H9 (cell line): ENCODE results near the gene SMYD2. TPM values are rescaled to one million over a fixed set of nuclear protein-coding genes. Genes with fewer than 3 reads are reported as not detected.

ENCODE experiments used
- DNase-seq: peaks from one replicate; pipeline ENCODE4 v3.0.0-alpha.2; 2017
- H2AFZ ChIP-seq: one replicate; pipeline ENCODE4 v1.6.1; 2013; ENCODE audit warnings: mild to moderate bottlenecking, low read length, control low read depth, moderate library complexity
- H2AK5ac ChIP-seq: 2 replicates; pipeline ENCODE4 v1.6.1; 2013; ENCODE audit warnings: low read length, control low read depth, mixed read lengths; ENCODE audit not compliant: insufficient read length
- H2BK120ac ChIP-seq: one replicate; pipeline ENCODE4 v1.6.1; 2013; ENCODE audit warnings: low read depth, mild to moderate bottlenecking, low read length, control low read depth, inconsistent platforms; ENCODE audit not compliant: poor library complexity, severe bottlenecking
- H2BK12ac ChIP-seq: 2 replicates; pipeline ENCODE4 v1.6.1; 2013; ENCODE audit warnings: low read length, control low read depth, mixed read lengths, low read depth; ENCODE audit not compliant: insufficient read length
- H2BK15ac ChIP-seq: 2 replicates; pipeline ENCODE4 v1.6.1; 2013; ENCODE audit warnings: low read depth, low read length, control low read depth
- H2BK20ac ChIP-seq: one replicate; pipeline ENCODE4 v1.6.1; 2013; ENCODE audit warnings: low read depth, mild to moderate bottlenecking, low read length, control low read depth, inconsistent platforms; ENCODE audit not compliant: poor library complexity, severe bottlenecking
- H2BK5ac ChIP-seq: 2 replicates; pipeline ENCODE4 v1.6.1; 2013; ENCODE audit warnings: low read length, control low read depth, mixed read lengths; ENCODE audit not compliant: insufficient read length
- H3K14ac ChIP-seq: 2 replicates; pipeline ENCODE4 v1.6.1; 2013; ENCODE audit warnings: low read length, control low read depth; ENCODE audit not compliant: insufficient read depth
- H3K18ac ChIP-seq: 2 replicates; pipeline ENCODE4 v1.6.1; 2013; ENCODE audit warnings: low read depth, mild to moderate bottlenecking, mixed read lengths, low read length, control low read depth; ENCODE audit not compliant: insufficient read length
- H3K23ac ChIP-seq: 2 replicates; pipeline ENCODE4 v1.6.1; 2013; ENCODE audit warnings: low read length, control low read depth, mixed read lengths, low read depth; ENCODE audit not compliant: insufficient read length
- H3K23me2 ChIP-seq: 2 replicates; pipeline ENCODE4 v1.6.1; 2013; ENCODE audit warnings: low read depth, mild to moderate bottlenecking, mixed read lengths, low read length, control low read depth; ENCODE audit not compliant: insufficient read length, poor library complexity, severe bottlenecking
- H3K27ac ChIP-seq: 2 replicates; pipeline ENCODE4 v1.5.1; 2013; ENCODE audit warnings: low read length, control low read depth, mixed read lengths, low read depth; ENCODE audit not compliant: insufficient read length
- H3K27me3 ChIP-seq: 2 replicates; pipeline ENCODE4 v1.6.1; 2013; ENCODE audit warnings: low read length, control low read depth, inconsistent platforms; ENCODE audit not compliant: insufficient read depth
- H3K4ac ChIP-seq: 2 replicates; pipeline ENCODE4 v1.6.1; 2013; ENCODE audit warnings: low read depth, mild to moderate bottlenecking, control low read depth, inconsistent platforms, low read length, moderate library complexity
- H3K4me1 ChIP-seq: 2 replicates; pipeline ENCODE4 v1.6.1; 2013; ENCODE audit warnings: low read length, control low read depth, inconsistent platforms; ENCODE audit not compliant: insufficient read depth
- H3K4me2 ChIP-seq: 2 replicates; pipeline ENCODE4 v1.6.1; 2013; ENCODE audit warnings: low read length, control low read depth, mixed read lengths; ENCODE audit not compliant: insufficient read length, insufficient read depth
- H3K56ac ChIP-seq: 2 replicates; pipeline ENCODE4 v1.6.1; 2013; ENCODE audit warnings: low read depth, mild to moderate bottlenecking, mixed read lengths, low read length, control low read depth; ENCODE audit not compliant: insufficient read length
- H3K79me1 ChIP-seq: 2 replicates; pipeline ENCODE4 v1.6.1; 2013; ENCODE audit warnings: low read depth, mild to moderate bottlenecking, moderate library complexity, low read length, control low read depth, inconsistent platforms; ENCODE audit not compliant: insufficient read depth, poor library complexity, severe bottlenecking
- H3K79me2 ChIP-seq: 2 replicates; pipeline ENCODE4 v1.6.1; 2013; ENCODE audit warnings: low read length, control low read depth, inconsistent platforms; ENCODE audit not compliant: insufficient read depth
- H3K9ac ChIP-seq: 2 replicates; pipeline ENCODE4 v1.6.1; 2013; ENCODE audit warnings: low read length, control low read depth, mixed read lengths; ENCODE audit not compliant: insufficient read length; ENCODE audit errors: extremely low read depth
- H3K9me3 ChIP-seq: one replicate; pipeline ENCODE4 v1.6.1; 2013; ENCODE audit warnings: low read depth, low read length, inconsistent platforms; ENCODE audit not compliant: control insufficient read depth
- H3T11ph ChIP-seq: one replicate; pipeline ENCODE4 v1.6.1; 2013; ENCODE audit warnings: mild to moderate bottlenecking, low read length, control low read depth, inconsistent platforms
- H4K20me1 ChIP-seq: one replicate; pipeline ENCODE4 v1.6.1; 2013; ENCODE audit not compliant: control insufficient read depth, insufficient read length, insufficient read depth
- H4K5ac ChIP-seq: 2 replicates; pipeline ENCODE4 v1.6.1; 2013; ENCODE audit warnings: low read depth, mild to moderate bottlenecking, mixed read lengths, low read length, control low read depth; ENCODE audit not compliant: insufficient read length
- H4K8ac ChIP-seq: replicated peaks from 2 replicates; pipeline ENCODE4 v1.6.1; 2013; ENCODE audit warnings: low read length, control low read depth, mixed read lengths, low read depth; ENCODE audit not compliant: insufficient read length
- H4K91ac ChIP-seq: 2 replicates; pipeline ENCODE4 v1.6.1; 2013; ENCODE audit warnings: low read depth, mild to moderate bottlenecking, moderate library complexity, mixed read lengths, low read length, control low read depth; ENCODE audit not compliant: insufficient read length
- H3K27ac Mint-ChIP-seq, 3 experiments: 2 replicates in 2 of 3; 3 replicates in 1 of 3; pipeline ENCODE4 v1.8.0; 2020 to 2021; ENCODE audit warnings: mixed read lengths in 3 of 3, mild to moderate bottlenecking in 1 of 3, moderate library complexity in 1 of 3
- H3K27me3 Mint-ChIP-seq: 2 replicates; pipeline ENCODE4 v1.8.0; 2021; ENCODE audit warnings: low read depth, mild to moderate bottlenecking, moderate library complexity, mixed read lengths
- H3K36me3 Mint-ChIP-seq, 3 experiments: 2 replicates in 2 of 3; 3 replicates in 1 of 3; pipeline ENCODE4 v1.8.0; 2020 to 2021; ENCODE audit warnings: low read depth in 3 of 3, mixed read lengths in 3 of 3; ENCODE audit not compliant: insufficient read depth in 1 of 3
- H3K4me1 Mint-ChIP-seq, 2 experiments: 2 replicates each; pipeline ENCODE4 v1.8.0; 2020; ENCODE audit warnings: mixed read lengths in 2 of 2
- H3K4me3 Mint-ChIP-seq, 2 experiments: 2 replicates in 1 of 2; 3 replicates in 1 of 2; pipeline ENCODE4 v1.8.0; 2020 to 2021; ENCODE audit warnings: mild to moderate bottlenecking in 2 of 2, mixed read lengths in 2 of 2, moderate library complexity in 1 of 2
- H3K9me3 Mint-ChIP-seq, 2 experiments: 2 replicates in 1 of 2; 3 replicates in 1 of 2; pipeline ENCODE4 v1.8.0; 2020; ENCODE audit warnings: mild to moderate bottlenecking in 2 of 2, mixed read lengths in 2 of 2, moderate library complexity in 1 of 2
- WGBS: extraction: QIAGEN DNeasy Blood & Tissue Kit; methylation state at CpG from one replicate; pipeline ENCODE4 v1.1.7; 2013; ENCODE audit warnings: missing lambda C conversion rate, low lambda C conversion rate, mixed read lengths; ENCODE audit not compliant: insufficient read length; ENCODE audit errors: extremely low coverage; 5-methylcytosine and 5-hydroxymethylcytosine counted together
- total RNA-seq: library from RNA; stranded (reverse); gene quantifications from 2 replicates; pipeline ENCODE4 v1.2.1, GENCODE V29; 2021
- TF ChIP-seq, protein P1 (sequence below): fragments of 200-600 bp; sonication (generic); conservative IDR thresholded peaks from 3 replicates; pipeline ENCODE4 v1.8.0; 2021; ENCODE audit warnings: antibody characterized with exemption, mild to moderate bottlenecking

The SMYD2 gene
- total RNA-seq, 1 experiment from 2014 or later, result 10.9 TPM

DNA sequence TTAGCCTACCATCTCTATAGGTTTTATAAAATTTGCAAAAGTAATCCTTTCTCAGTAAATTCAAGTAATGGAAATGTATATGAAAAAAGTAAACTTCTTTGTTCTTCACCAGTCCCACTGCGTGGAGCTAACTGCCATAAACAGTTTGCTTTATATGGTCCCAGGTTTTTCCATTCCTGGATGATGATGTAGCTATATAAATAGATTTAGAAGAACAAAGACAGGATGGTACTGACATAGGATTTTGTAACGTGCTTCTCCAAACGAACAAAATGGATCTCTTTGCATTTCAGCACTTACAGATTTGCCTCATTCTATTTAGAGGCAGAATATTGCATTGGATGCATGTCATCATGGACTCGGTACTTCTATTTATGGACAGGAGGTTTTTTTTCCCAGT lies 57.3 kb downstream of the SMYD2 start:
- Mint-ChIP-seq H3K9me3 (no peaks in the 10 kb centered on the region; a peak in 1 of 5 replicates), H3K27ac (no peak overlapping the region), H3K4me3 (no peak overlapping the region), H3K27me3 (no peaks in the 10 kb centered on the region), H3K36me3 (peaks cover 0 to 9% (median 0%) of the 10 kb centered on the region in 3 experiments; a peak in 4 of 7 replicates), H3K4me1 (peaks cover 36% of the 10 kb centered on the region in 2 experiments)
- Histone ChIP-seq H2BK15ac (no peak overlapping the region), H4K5ac (no peak overlapping the region), H3K27me3 (no peaks in the 10 kb centered on the region), H2BK5ac (no peak overlapping the region), H4K20me1 (no peaks in the 10 kb centered on the region), H3K23ac (no peak overlapping the region), H3K79me2 (no peaks in the 10 kb centered on the region), H3K9me3 (no peaks in the 10 kb centered on the region), H3K4ac (no peak overlapping the region), H2AK5ac (no peak overlapping the region), H4K91ac (no peak overlapping the region), H3K23me2 (no peaks in the 10 kb centered on the region), H2BK120ac (no peak overlapping the region), H3K4me2 (no peak overlapping the region), H4K8ac (no peak overlapping the region), H3K56ac (no peak overlapping the region), H2AFZ (no peak overlapping the region), H3K14ac (no peak overlapping the region), H3K18ac (no peak overlapping the region), H3K9ac (no peak overlapping the region), H2BK20ac (no peak overlapping the region), H2BK12ac (no peak overlapping the region), H3K4me1 (peaks cover 3% of the 10 kb centered on the region), H3K27ac (no peak overlapping the region), H3K79me1 (no peaks in the 10 kb centered on the region), H3T11ph (no peak overlapping the region)
- TF ChIP-seq, protein P1, sequence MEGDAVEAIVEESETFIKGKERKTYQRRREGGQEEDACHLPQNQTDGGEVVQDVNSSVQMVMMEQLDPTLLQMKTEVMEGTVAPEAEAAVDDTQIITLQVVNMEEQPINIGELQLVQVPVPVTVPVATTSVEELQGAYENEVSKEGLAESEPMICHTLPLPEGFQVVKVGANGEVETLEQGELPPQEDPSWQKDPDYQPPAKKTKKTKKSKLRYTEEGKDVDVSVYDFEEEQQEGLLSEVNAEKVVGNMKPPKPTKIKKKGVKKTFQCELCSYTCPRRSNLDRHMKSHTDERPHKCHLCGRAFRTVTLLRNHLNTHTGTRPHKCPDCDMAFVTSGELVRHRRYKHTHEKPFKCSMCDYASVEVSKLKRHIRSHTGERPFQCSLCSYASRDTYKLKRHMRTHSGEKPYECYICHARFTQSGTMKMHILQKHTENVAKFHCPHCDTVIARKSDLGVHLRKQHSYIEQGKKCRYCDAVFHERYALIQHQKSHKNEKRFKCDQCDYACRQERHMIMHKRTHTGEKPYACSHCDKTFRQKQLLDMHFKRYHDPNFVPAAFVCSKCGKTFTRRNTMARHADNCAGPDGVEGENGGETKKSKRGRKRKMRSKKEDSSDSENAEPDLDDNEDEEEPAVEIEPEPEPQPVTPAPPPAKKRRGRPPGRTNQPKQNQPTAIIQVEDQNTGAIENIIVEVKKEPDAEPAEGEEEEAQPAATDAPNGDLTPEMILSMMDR, result no peak
- no peak for DNase-seq
- no CpG with 5 or more reads among the region's 4 CpGs for WGBS
